Spleen (tissue), 11 donors: Measurements from ENCODE around the gene ADIPOR2. TPM values are rescaled to one million over a fixed set of nuclear protein-coding genes. Genes with fewer than 3 reads are reported as not detected.

Experiments
- DNase-seq: peaks from one replicate; pipeline ENCODE4 v3.0.0-alpha.2; 2020
- H3K27ac ChIP-seq, 8 donors: fragments of 200-600 bp; sonication (generic) in 7 of 8; 1 replicate in 4 of 8; 2 replicates in 4 of 8; pipeline versions ENCODE4 v1.5.0 to v1.8.0; 2016 to 2021; ENCODE audit warnings: inconsistent platforms in 4 of 8, mild to moderate bottlenecking in 4 of 8, moderate library complexity in 1 of 8
- H3K27me3 ChIP-seq, 7 donors: fragments of 200-600 bp; sonication (generic) in 6 of 7; replicated peaks in 1 of 7; 1 replicate in 4 of 7; 2 replicates in 3 of 7; pipeline versions ENCODE4 v1.5.0 to v1.8.0; 2016 to 2021; ENCODE audit warnings: inconsistent platforms in 3 of 7, mild to moderate bottlenecking in 1 of 7
- H3K36me3 ChIP-seq, 6 donors: fragments of 200-600 bp; sonication (generic) in 5 of 6; 1 replicate in 4 of 6; 2 replicates in 2 of 6; pipeline versions ENCODE4 v1.5.0 to v1.8.0; 2016 to 2021; ENCODE audit warnings: inconsistent platforms in 2 of 6
- H3K4me1 ChIP-seq, 6 donors: fragments of 200-600 bp; sonication (generic) in 5 of 6; 1 replicate in 3 of 6; 2 replicates in 3 of 6; pipeline versions ENCODE4 v1.5.0 to v1.8.0; 2016 to 2021; ENCODE audit warnings: inconsistent platforms in 3 of 6
- H3K4me3 ChIP-seq, 8 donors: fragments of 200-600 bp; sonication (generic) in 7 of 8; 1 replicate in 4 of 8; 2 replicates in 4 of 8; pipeline versions ENCODE4 v1.5.0 to v1.8.0; 2016 to 2021; ENCODE audit warnings: inconsistent platforms in 4 of 8, mild to moderate bottlenecking in 4 of 8, moderate library complexity in 2 of 8
- H3K9me3 ChIP-seq, 8 donors: fragments of 200-600 bp; sonication (generic) in 7 of 8; 1 replicate in 4 of 8; 2 replicates in 4 of 8; pipeline versions ENCODE4 v1.5.0 to v1.8.0; 2016 to 2021; ENCODE audit warnings: inconsistent platforms in 4 of 8
- CTCF ChIP-seq, 11 experiments: fragments of 200-600 bp in 7 of 11; fragments of 450-650 bp in 4 of 11; sonication (generic) in 4 of 11; IDR thresholded peaks in 8 of 11; conservative IDR thresholded peaks in 3 of 11; 1 replicate in 7 of 11; 2 replicates in 4 of 11; pipeline versions ENCODE4 v1.4.0 to v1.8.0; 2016 to 2021; ENCODE audit warnings: antibody characterized with exemption in 11 of 11, inconsistent platforms in 4 of 11, mild to moderate bottlenecking in 1 of 11
- POLR2A ChIP-seq, 3 donors: fragments of 450-650 bp; IDR thresholded peaks; one replicate each; pipeline ENCODE4 v1.5.1; 2017; ENCODE audit warnings: antibody characterized with exemption in 3 of 3, mild to moderate bottlenecking in 1 of 3
- POLR2AphosphoS5 ChIP-seq, 3 donors: sonication (generic); formaldehyde crosslinking; IDR thresholded peaks; one replicate each; pipeline ENCODE4 v1.5.1; 2017; ENCODE audit warnings: antibody characterized with exemption in 3 of 3
- WGBS, 5 donors: extraction: QIAGEN DNeasy Blood & Tissue Kit in 3 of 5; methylation state at CpG; one replicate each; pipeline versions ENCODE4 v1.1.5 to v1.1.7; 2013 to 2018; 5-methylcytosine and 5-hydroxymethylcytosine counted together
- intact Hi-C: fragments of 100-400 bp; cut with DNase I; formaldehyde crosslinking; loops from one replicate; pipeline ENCODE4 v1.15.0; 2023; ENCODE audit warnings: low total_unique reads
- polyA plus RNA-seq, 3 donors: library from polyadenylated mRNA; stranded (reverse); fragments of 200-250 nt; gene quantifications; one replicate each; pipeline ENCODE4 v1.2.1, GENCODE V29; 2013
- total RNA-seq, 7 donors: library from RNA; depleted of rRNA in 3 of 7; stranded (reverse); fragments of >200 nt in 3 of 7; fragmentation: NEBNext Ultra II Directional in 4 of 7; extraction: Animal tissue kit (Norgen Biotek cat#: 25700) in 4 of 7; gene quantifications; one replicate each; pipeline versions ENCODE4 v1.1.0 to v1.2.1, GENCODE V29; 2016 to 2021
- donor health status: healthy with polysubstance abuse.
- donor health status: DM: no; HTN: no; CAD: no; lungs with moderate emphysema.
- donor health status: DM: no; HTN: no; CAD: no.
- donor health status: Bipolar disorder and iron deficiency.
- donor health status: healthy.
- donor health status: DM: no; HTN: no; CAD: no.
- donor health status: DM: yes; HTN: yes; CAD: no.

ADIPOR2 gene
- total and polyA plus RNA-seq, 10 donors = 12.9 to 43.7 (median 38.8) TPM

- 69 to 79% (median 76%) methylated on average over 6 of the region's 6 CpGs for WGBS, 5 donors
- no peak for TF ChIP-seq CTCF (IDR thresholded peaks at IDR 0.05 in 8 of 11, conservative IDR thresholded peaks at IDR 0.05 in 3 of 11)
- no peak for TF ChIP-seq POLR2A (IDR thresholded peaks at IDR 0.05)
- no peak for TF ChIP-seq POLR2AphosphoS5 (IDR thresholded peaks at IDR 0.05)
- peak overlapping the region in 7 of 8 donors; percentile 78 to 92 (median 82) for H3K27ac ChIP-seq
Measured at GRCh38 chr12:1811948-1812291, 121.0 kb downstream of the ADIPOR2 start.

GRCh38 chr12:1812650-1813302 lies 121.9 kb downstream of the ADIPOR2 start:
- Histone ChIP-seq H3K27me3 (peaks cover 0 to 3% (median 0%) of the 10 kb centered on the region in 7 donors), H3K9me3 (no peaks in the 10 kb centered on the region), H3K4me3 (peak overlapping the region in 1 of 8 donors; percentile 49), H3K4me1 (peaks cover 5 to 61% (median 33%) of the 10 kb centered on the region in 6 donors), H3K36me3 (no peaks in the 10 kb centered on the region), H3K27ac (peak overlapping the region in 7 of 8 donors; percentile 78 to 92 (median 82))
- intact Hi-C loops = no loop called here
- TF ChIP-seq CTCF (IDR thresholded peaks at IDR 0.05 in 8 of 11, conservative IDR thresholded peaks at IDR 0.05 in 3 of 11) (no peak), POLR2A (IDR thresholded peaks at IDR 0.05) (no peak), POLR2AphosphoS5 (IDR thresholded peaks at IDR 0.05) (peak; percentile 64 to 83 (median 75))
- DNase-seq = peak; percentile 90
- 26 to 68% (median 46%) methylated on average over 14 to 17 of the region's 17 CpGs for WGBS, 5 donors

More at GRCh38 chr12:1811948-1812291, 121.0 kb downstream of the ADIPOR2 start:
- no peaks in the 10 kb centered on the region for H3K9me3 ChIP-seq
- intact Hi-C loops = no loop called here
- H3K27me3 ChIP-seq = peaks cover 0 to 3% (median 0%) of the 10 kb centered on the region in 7 donors
- H3K36me3 ChIP-seq = no peaks in the 10 kb centered on the region
- peak overlapping the region in 1 of 8 donors; percentile 49 for H3K4me3 ChIP-seq
- peaks cover 5 to 61% (median 33%) of the 10 kb centered on the region in 6 donors for H3K4me1 ChIP-seq
- DNase-seq = no peak

GRCh38 chr12:1814266-1814665 lies 123.4 kb downstream of the ADIPOR2 start:
- Histone ChIP-seq H3K27me3 (peaks cover 0 to 7% (median under 1%) of the 10 kb centered on the region in 7 donors), H3K4me3 (no peak overlapping the region), H3K9me3 (no peaks in the 10 kb centered on the region), H3K27ac (peak overlapping the region in 3 of 8 donors; percentile 89 to 92 (median 90)), H3K4me1 (peaks cover 5 to 54% (median 33%) of the 10 kb centered on the region in 6 donors), H3K36me3 (no peaks in the 10 kb centered on the region)
- 50 to 82% (median 64%) methylated on average over 8 of the region's 8 CpGs for WGBS, 5 donors
- no peak for DNase-seq
- TF ChIP-seq POLR2A (IDR thresholded peaks at IDR 0.05) = no peak
- no peak for TF ChIP-seq POLR2AphosphoS5 (IDR thresholded peaks at IDR 0.05)
- TF ChIP-seq CTCF (IDR thresholded peaks at IDR 0.05 in 8 of 11, conservative IDR thresholded peaks at IDR 0.05 in 3 of 11) = no peak
- intact Hi-C loops = no loop called here

GRCh38 chr12:1815108-1815507 lies 124.2 kb downstream of the ADIPOR2 start:
- 67 to 86% (median 83%) methylated on average over 3 of the region's 3 CpGs for WGBS, 5 donors
- Histone ChIP-seq H3K4me1 (peaks cover 5 to 51% (median 30%) of the 10 kb centered on the region in 6 donors), H3K36me3 (no peaks in the 10 kb centered on the region), H3K27me3 (peaks cover 0 to 15% (median 7%) of the 10 kb centered on the region in 7 donors), H3K4me3 (no peak overlapping the region), H3K27ac (no peak overlapping the region), H3K9me3 (no peaks in the 10 kb centered on the region)
- intact Hi-C loops = no loop called here
- TF ChIP-seq POLR2AphosphoS5 (IDR thresholded peaks at IDR 0.05) (no peak), CTCF (IDR thresholded peaks at IDR 0.05 in 8 of 11, conservative IDR thresholded peaks at IDR 0.05 in 3 of 11) (no peak), POLR2A (IDR thresholded peaks at IDR 0.05) (no peak)
- no peak for DNase-seq
